ENCODE results near the gene TP53. TPM values are rescaled to one million over a fixed set of nuclear protein-coding genes. Genes with fewer than 3 reads are reported as not detected.

Gene TP53
- total and polyA plus RNA-seq, 10 of the 15 experiments (the other 5 are each of a cell fraction or from before 2014, with no cell fraction given) = 35.6 to 162 (median 75.9) TPM

DNA sequence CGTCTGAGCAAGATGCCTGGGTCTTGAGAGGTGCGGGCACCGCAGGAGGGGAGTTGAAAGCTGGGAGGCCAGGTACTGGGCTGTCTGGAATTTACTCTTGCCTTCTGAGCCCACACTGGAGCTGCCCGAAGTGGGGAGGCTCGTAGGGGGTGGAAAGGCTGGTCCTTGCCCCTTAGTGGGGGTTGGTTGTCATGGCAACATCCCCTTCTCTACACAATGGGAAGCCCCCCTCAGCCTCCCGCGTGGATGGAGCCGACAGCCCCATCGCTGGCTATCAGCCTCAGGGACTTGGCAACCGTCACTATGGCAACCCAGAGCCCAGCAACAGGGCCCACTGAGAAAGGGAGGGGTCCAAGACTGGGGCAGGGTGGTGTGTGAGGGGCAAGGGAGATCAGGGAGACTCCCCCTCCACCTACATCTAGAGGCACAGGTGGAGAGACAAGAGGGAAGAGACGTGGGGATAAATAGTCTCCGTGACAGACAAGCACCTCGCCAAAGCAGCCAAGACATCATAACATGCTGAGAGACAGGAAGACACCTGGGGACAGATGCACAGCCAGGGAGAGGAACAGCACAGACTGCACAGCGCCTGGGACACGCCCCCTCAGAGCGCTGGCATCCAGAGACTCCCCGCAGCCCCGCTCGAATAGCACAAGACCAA is 25.0 kb upstream of the TP53 start:
- RAD21 ChIA-PET (ENCODE audit: unreplicated experiment) = no interaction called here
- 40% methylated on average over 19 of the region's 19 CpGs for WGBS (ENCODE audit: insufficient coverage, insufficient replicate concordance, low lambda C conversion rate, missing lambda C conversion rate)
- Histone ChIP-seq H3K79me2 (ENCODE audit: control insufficient read depth, insufficient read depth, low read length) (no peaks in the 10 kb centered on the region), H3K36me3 (ENCODE audit: control insufficient read depth in 2 of 2, insufficient read depth in 2 of 2, low read length in 1 of 2) (no peaks in the 10 kb centered on the region), H2AFZ (ENCODE audit: control insufficient read depth, low read depth, low read length) (no peak overlapping the region), H3K4me2 (ENCODE audit: control insufficient read depth, insufficient read depth) (no peak overlapping the region), H3K4me3 (no peak overlapping the region), H3K9ac (ENCODE audit: control insufficient read depth, insufficient read depth, low read length) (no peak overlapping the region), H3K4me1 (ENCODE audit: control insufficient read depth, insufficient read depth, low read length) (peaks cover 5% of the 10 kb centered on the region), H4K20me1 (ENCODE audit: control insufficient read depth, insufficient read depth) (no peaks in the 10 kb centered on the region), H3K9me3 (replicated peaks; ENCODE audit: control insufficient read depth, insufficient read depth, low read length) (no peaks in the 10 kb centered on the region), H3K27me3 (replicated peaks in 1 of 2; ENCODE audit: control insufficient read depth in 2 of 2, insufficient read depth in 2 of 2, low read length in 1 of 2) (peaks cover under 1 to 7% of the 10 kb centered on the region in 2 experiments; a peak in 3 of 4 replicates), H3K27ac (ENCODE audit: control insufficient read depth, insufficient read depth) (no peak overlapping the region)
- in situ Hi-C loops (cut with MboI) (no loop called here), intact Hi-C loops (cut with micrococcal nuclease; ENCODE audit: unreplicated experiment) (no loop called here)
- DNase-seq (ENCODE audit: low read depth, low spot score) = no peak
- CTCF ChIA-PET = no interaction called here
- SMC1A ChIA-PET (ENCODE audit: uncharacterized antibody, unreplicated experiment) = no interaction called here
- no peak for FAIRE-seq
- TF ChIP-seq TARDBP (IDR thresholded peaks at IDR 0.05; ENCODE audit: borderline replicate concordance) = no peak
- TF ChIP-seq MYC (IDR thresholded peaks at IDR 0.05; ENCODE audit: insufficient read depth, insufficient read length, insufficient replicate concordance, low read length, severe bottlenecking) = no peak
- TF ChIP-seq STAT1 (conservative IDR thresholded peaks at IDR 0.05) = no peak
- TF ChIP-seq POLR2AphosphoS5 (IDR thresholded peaks at IDR 0.05; ENCODE audit: low read length) = no peak
- no peak for TF ChIP-seq PAX5 (IDR thresholded peaks at IDR 0.05; ENCODE audit: borderline replicate concordance, low read depth, low read length)
- TF ChIP-seq KAT2A (conservative IDR thresholded peaks at IDR 0.05; ENCODE audit: control insufficient read depth, low read depth, low read length) = no peak
- no peak for TF ChIP-seq SP1 (IDR thresholded peaks at IDR 0.05; ENCODE audit: low read depth, low read length)
- TF ChIP-seq JUNB (IDR thresholded peaks at IDR 0.05) = no peak
- POLR2A ChIA-PET = no interaction called here
- no peak for ATAC-seq
- BruUV-seq (replicated peaks) = no TSS peak

Data from GM12878 (cell line).